Measurements from ENCODE around the gene PIP4P1. TPM values are rescaled to one million over a fixed set of nuclear protein-coding genes. Genes with fewer than 3 reads are reported as not detected.

Gene PIP4P1
- total RNA-seq, 1 experiment from 2014 or later = 32.4 TPM

DNA sequence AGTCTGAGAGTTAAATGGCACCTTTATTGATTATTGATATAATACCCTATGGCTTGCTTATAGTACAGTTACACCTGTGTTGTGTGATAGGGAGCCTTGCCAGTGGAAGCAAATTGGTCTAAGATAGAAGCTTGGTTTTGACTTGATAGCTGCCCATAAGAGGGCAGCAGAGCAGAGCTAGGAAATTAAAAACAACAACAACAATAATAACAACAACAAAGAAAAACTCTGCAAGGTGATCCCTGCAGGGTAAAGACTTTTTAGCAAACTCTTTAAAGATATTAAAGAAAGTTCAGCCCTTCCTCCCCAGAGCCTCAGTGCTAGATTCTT is 26.1 kb upstream of the PIP4P1 start:
- TF ChIP-seq EZH2 (IDR thresholded peaks at IDR 0.05; ENCODE audit: borderline replicate concordance, low read depth, low read length, poor library complexity, severe bottlenecking) = no peak
- TF ChIP-seq, protein P1, sequence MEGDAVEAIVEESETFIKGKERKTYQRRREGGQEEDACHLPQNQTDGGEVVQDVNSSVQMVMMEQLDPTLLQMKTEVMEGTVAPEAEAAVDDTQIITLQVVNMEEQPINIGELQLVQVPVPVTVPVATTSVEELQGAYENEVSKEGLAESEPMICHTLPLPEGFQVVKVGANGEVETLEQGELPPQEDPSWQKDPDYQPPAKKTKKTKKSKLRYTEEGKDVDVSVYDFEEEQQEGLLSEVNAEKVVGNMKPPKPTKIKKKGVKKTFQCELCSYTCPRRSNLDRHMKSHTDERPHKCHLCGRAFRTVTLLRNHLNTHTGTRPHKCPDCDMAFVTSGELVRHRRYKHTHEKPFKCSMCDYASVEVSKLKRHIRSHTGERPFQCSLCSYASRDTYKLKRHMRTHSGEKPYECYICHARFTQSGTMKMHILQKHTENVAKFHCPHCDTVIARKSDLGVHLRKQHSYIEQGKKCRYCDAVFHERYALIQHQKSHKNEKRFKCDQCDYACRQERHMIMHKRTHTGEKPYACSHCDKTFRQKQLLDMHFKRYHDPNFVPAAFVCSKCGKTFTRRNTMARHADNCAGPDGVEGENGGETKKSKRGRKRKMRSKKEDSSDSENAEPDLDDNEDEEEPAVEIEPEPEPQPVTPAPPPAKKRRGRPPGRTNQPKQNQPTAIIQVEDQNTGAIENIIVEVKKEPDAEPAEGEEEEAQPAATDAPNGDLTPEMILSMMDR (conservative IDR thresholded peaks at IDR 0.05; ENCODE audit: low read depth, low read length) = no peak
- Histone ChIP-seq H3K36me3 (ENCODE audit: insufficient read depth, low read length, poor library complexity, severe bottlenecking) (no peaks in the 10 kb centered on the region), H3K4me3 (ENCODE audit: low read depth, low read length, poor library complexity, severe bottlenecking) (no peak overlapping the region), H3K4me1 (ENCODE audit: insufficient read depth, low read length, poor library complexity, severe bottlenecking) (no peaks in the 10 kb centered on the region), H3K27ac (ENCODE audit: low read depth, low read length, poor library complexity, severe bottlenecking) (no peak overlapping the region), H3K27me3 (replicated peaks; ENCODE audit: insufficient read depth, low read depth, low read length, poor library complexity) (no peaks in the 10 kb centered on the region), H3K9me3 (ENCODE audit: low read depth, low read length, poor library complexity, severe bottlenecking) (no peaks in the 10 kb centered on the region)
- POLR2A ChIA-PET (ENCODE audit: low non-redundant PET) = interaction anchor here (0.6 kb wide), 1 partner anchor 999 kb away, joined by 8 read pairs; no protein-coding TSS in a partner anchor
- intact Hi-C loops (cut with micrococcal nuclease; ENCODE audit: unreplicated experiment) = no loop called here
- no TSS peak for BruUV-seq (replicated peaks)
- CTCF ChIA-PET = no interaction called here
- no peak for DNase-seq (ENCODE audit: low spot score)

DNA sequence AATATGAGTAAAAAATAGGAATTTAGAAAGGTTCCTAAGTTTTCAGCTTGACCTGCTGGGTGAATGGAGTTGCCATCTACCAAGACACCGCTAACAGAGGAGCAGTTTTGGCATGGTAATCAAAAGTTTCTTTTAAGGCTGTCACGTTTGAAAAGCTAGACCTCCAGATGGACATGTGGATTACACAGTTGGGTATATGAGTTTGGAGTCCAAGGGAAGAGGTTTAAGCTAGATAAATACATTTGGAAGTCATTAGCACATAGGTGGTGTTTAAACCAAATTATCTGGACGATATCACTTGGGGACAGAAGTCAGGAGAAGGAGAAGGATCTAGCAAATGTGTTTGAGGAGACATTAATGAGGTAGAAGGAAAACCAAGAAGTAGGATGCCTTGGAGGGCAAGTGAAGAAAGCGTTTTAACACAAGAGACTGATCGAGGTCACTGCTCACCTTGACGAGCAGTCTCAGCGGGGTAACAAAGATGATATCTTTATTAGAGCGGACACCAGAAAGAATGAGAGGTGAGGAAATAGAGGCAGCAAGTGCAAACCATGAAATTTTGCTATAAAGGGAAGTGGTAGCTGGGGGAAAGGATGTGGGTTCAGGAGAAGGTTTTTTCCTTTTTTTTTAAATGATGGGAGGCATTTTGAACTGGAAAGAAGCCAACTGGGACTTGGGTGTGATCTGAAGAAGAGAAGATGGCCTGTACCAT is 25.6 kb upstream of the PIP4P1 start:
- POLR2A ChIA-PET (ENCODE audit: low non-redundant PET) = no interaction called here
- intact Hi-C loops (cut with micrococcal nuclease; ENCODE audit: unreplicated experiment) = no loop called here
- H3K4me3 ChIP-seq (ENCODE audit: low read depth, low read length, poor library complexity, severe bottlenecking) = no peak overlapping the region
- no peaks in the 10 kb centered on the region for H3K27me3 ChIP-seq (replicated peaks; ENCODE audit: insufficient read depth, low read depth, low read length, poor library complexity)
- no peak overlapping the region for H3K27ac ChIP-seq (ENCODE audit: low read depth, low read length, poor library complexity, severe bottlenecking)
- H3K9me3 ChIP-seq (ENCODE audit: low read depth, low read length, poor library complexity, severe bottlenecking) = no peaks in the 10 kb centered on the region
- CTCF ChIA-PET = no interaction called here
- BruUV-seq (replicated peaks) = no TSS peak
- DNase-seq (ENCODE audit: low spot score) = no peak
- H3K36me3 ChIP-seq (ENCODE audit: insufficient read depth, low read length, poor library complexity, severe bottlenecking) = no peaks in the 10 kb centered on the region
- TF ChIP-seq, protein P1 (conservative IDR thresholded peaks at IDR 0.05; ENCODE audit: low read depth, low read length) = no peak
- TF ChIP-seq EZH2 (IDR thresholded peaks at IDR 0.05; ENCODE audit: borderline replicate concordance, low read depth, low read length, poor library complexity, severe bottlenecking) = no peak
- H3K4me1 ChIP-seq (ENCODE audit: insufficient read depth, low read length, poor library complexity, severe bottlenecking) = no peaks in the 10 kb centered on the region

DNA sequence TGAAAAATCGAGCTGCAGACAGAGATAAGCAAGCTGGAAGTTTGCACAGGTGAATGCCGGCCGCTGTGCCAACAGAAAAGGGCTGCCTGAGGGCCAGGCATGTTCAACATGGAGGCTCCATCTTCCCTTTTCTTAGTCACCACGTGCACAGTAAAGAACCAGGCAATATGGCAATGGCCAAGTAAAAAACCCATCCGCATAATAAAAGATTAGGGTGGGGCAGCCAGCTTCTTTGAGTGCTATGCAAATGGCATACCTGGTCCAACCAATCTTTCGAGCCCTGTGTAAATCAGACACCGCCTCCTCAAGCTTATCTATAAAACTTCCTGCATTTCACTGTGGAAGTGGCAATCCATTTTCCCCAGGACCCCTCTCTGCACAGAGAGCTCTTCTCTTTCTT is 24.7 kb upstream of the PIP4P1 start:
- CTCF ChIA-PET = interaction anchor here (0.6 to 0.7 kb wide), 2 partner anchors 8 to 53 kb away, joined by 3 read pairs; no protein-coding TSS in a partner anchor
- DNase-seq (ENCODE audit: low spot score) = no peak
- intact Hi-C loops (cut with micrococcal nuclease; ENCODE audit: unreplicated experiment) = no loop called here

More for the DNA sequence above, 24.7 kb upstream of the PIP4P1 start:
- Histone ChIP-seq H3K27ac (ENCODE audit: low read depth, low read length, poor library complexity, severe bottlenecking) (no peak overlapping the region), H3K27me3 (replicated peaks; ENCODE audit: insufficient read depth, low read depth, low read length, poor library complexity) (no peaks in the 10 kb centered on the region), H3K9me3 (ENCODE audit: low read depth, low read length, poor library complexity, severe bottlenecking) (no peaks in the 10 kb centered on the region), H3K36me3 (ENCODE audit: insufficient read depth, low read length, poor library complexity, severe bottlenecking) (no peaks in the 10 kb centered on the region), H3K4me1 (ENCODE audit: insufficient read depth, low read length, poor library complexity, severe bottlenecking) (no peaks in the 10 kb centered on the region), H3K4me3 (ENCODE audit: low read depth, low read length, poor library complexity, severe bottlenecking) (no peak overlapping the region)
- no peak for TF ChIP-seq EZH2 (IDR thresholded peaks at IDR 0.05; ENCODE audit: borderline replicate concordance, low read depth, low read length, poor library complexity, severe bottlenecking)
- TF ChIP-seq, protein P1 (conservative IDR thresholded peaks at IDR 0.05; ENCODE audit: low read depth, low read length) = no peak
- no TSS peak for BruUV-seq (replicated peaks)
- POLR2A ChIA-PET (ENCODE audit: low non-redundant PET) = no interaction called here

All from A673 (cell line).